Fibroblast of upper back skin (primary cell): ENCODE results near the gene LRCH1.
"Not testable (repeated sequence)": the region's sequence is repeated elsewhere in the genome, so short reads cannot be mapped to it uniquely, and the experiment has no call there.

Source experiments
- DNase-seq: peaks from one replicate; pipeline ENCODE4 v3.0.0-alpha.2; 2013

Gene LRCH1

GRCh38 chr13:46721054-46721453, 168.1 kb downstream of the LRCH1 start:
- DNase-seq = peak; percentile 58

DNA sequence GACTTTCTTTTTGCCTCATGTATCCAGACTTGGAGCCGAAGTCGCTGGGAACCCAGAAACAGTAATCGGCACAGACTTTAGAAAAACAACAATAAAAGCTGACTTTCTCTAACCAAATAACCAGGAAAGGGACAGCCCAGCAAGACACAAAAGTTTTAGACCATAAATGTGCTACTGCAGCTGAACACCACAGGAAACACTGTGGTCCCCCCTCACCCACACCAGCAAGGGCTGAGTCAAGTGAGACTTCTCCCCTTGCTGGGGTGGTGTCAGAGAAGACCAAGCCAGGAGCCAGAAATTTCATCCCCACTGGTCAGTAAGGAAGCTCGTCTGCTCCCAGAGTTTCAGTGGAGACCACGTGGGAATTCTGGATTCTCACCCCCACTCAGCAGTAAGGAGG, 173.4 kb downstream of the LRCH1 start:
- no peak for DNase-seq

DNA sequence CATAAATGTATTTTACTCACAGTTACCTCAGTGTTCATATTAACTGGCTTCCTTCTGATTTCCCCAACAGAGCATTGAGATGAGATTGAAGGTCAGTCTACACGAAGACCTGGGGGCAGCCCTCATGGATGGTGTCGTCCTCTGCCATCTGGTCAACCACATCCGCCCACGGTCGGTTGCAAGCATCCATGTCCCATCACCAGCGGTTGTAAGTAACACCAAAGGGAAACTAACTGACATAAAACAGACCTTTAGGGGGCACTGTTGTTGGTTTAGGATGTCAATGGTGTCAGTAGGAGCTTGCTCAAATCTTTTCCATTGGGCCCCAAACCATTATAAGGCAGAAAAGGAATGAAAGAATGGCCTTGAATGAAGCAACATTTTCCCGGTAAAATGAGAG, 175.8 kb downstream of the LRCH1 start:
- DNase-seq = no peak

DNA sequence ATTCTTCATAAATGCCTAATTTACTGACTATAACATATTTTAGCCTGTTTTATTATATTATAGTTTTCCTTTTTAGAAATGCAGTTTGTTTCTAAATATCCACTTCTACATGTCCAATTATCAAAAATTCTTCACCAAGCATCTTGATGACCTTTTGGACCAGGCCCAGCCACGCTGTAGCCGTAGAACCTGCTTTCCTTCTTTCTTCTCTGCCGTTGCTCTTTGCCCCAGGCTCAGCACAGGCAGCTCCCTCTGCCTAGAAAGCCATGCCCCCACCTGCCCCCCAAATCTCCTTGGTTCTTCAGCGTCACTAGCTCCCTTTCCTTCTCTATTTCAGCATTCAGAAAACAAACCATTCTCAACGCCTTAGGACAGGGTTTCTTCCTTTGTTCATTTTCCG, 178.6 kb downstream of the LRCH1 start:
- DNase-seq = no peak

GRCh38 chr13:46735425-46735824, 182.5 kb downstream of the LRCH1 start:
- DNase-seq = no peak

GRCh38 chr13:46736541-46737310, 183.8 kb downstream of the LRCH1 start:
- DNase-seq = no peak

DNA sequence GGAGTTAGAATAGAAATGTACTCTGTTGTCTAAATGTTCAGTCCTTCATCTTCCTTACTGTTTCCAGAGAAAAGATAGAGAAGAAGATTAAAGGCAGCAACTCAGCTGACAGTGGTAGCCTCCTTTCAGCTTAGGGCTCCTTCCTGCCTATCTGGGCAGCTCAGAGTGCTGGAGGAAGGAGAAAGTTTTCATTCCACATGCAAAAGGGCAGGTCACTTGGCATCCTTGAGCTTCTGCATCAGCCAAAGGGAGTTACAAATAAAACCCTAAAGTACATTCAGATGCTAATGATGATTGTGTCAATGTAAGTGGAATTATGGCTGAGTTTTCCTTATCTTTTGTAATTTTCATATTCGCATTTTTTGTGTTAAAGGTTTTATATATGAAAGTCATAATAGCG, 185.1 kb downstream of the LRCH1 start:
- DNase-seq = no peak

GRCh38 chr13:46738766-46739165, 185.8 kb downstream of the LRCH1 start:
- DNase-seq = no peak

GRCh38 chr13:46739447-46740098, 186.6 kb downstream of the LRCH1 start:
- DNase-seq = no peak

- peak; percentile 62 for DNase-seq
These were observed 190.2 kb downstream of the LRCH1 start for GRCh38 chr13:46743191-46743590.

- no peak for DNase-seq
These were observed 192.1 kb downstream of the LRCH1 start for GRCh38 chr13:46745062-46745461.

- DNase-seq = no peak
These were observed 192.7 kb downstream of the LRCH1 start for GRCh38 chr13:46745706-46746105.

DNA sequence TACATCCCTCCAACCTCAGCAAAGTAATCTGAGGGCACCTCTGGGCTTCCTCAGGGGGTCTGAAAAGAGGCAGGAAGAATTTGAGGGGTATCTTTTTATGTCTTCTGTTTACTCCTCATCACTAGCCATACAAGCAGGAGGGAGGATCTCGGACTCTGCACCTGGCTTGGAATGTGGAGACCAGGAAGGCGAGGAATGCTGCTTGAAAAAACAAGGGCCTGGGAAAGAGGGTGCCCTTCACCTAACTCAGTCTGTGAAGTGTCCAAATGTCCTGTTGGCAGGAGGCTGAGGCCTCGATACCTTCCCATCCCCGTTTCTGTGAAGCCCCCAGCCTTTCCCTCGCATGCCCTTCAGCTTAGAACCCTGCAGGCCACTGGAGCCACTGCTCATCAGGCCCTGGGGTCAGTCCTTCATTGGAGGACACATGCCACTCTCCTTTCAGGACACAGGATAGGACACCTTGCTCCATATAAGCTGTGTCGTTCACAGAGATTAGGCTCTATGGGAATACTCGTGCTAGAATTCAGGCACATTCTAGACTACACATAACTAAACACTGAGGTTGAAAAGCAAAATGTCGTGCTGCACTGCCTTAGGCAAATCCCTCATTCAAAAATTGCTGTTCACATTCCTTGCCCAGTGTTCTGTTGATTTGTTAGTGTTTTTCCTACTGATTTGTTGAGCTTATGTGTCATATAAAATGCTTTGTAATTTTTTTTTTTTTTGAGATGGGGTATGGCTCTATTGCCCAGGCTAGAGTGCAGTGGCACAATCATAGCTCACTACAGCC, 194.3 kb downstream of the LRCH1 start:
- DNase-seq = no peak

- DNase-seq = no peak
These were observed 195.3 kb downstream of the LRCH1 start for GRCh38 chr13:46748300-46748699.

GRCh38 chr13:46749951-46750350, 197.0 kb downstream of the LRCH1 start:
- peak; percentile 33 for DNase-seq

DNA sequence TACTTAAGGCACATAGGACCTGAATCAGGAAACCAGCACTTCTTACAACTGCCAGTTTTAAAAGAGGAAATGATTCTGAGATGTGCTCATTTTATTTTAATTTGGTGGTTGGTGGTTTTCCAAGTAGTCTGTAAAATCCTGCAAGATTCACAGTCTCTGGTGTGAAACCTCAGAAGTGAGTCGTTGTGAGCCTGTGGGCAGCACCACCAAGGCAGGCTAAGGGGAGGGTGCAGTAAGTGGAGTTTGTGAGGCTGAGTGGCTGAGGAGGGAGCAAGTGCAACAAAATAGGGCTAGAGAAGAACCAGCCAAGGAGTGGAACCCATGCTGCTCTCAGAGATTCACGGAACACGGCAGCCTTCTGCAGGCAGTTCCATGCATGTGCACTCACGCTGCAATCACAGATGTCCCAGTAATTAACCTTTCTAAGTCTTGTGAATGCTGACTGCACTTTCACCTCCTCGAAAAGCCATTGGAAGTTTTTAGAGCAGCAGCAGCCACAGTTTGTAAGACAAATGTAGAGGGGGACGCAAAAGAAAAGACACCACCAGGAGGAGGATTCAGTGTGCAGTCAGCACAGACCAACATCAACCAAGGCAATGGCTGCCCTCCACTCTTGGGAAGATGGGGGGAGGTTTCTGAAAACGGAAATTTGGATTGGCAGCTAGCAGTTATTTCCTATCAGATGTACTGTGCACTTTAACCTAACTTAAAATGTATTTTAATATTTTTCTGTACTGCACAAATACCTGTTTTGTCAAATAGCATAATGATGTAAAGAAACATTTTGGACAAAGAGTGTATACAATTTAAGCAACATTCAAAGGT, 199.1 kb downstream of the LRCH1 start:
- peak; percentile 66 for DNase-seq

- no peak for DNase-seq
These were observed 200.2 kb downstream of the LRCH1 start for GRCh38 chr13:46753137-46753536.

GRCh38 chr13:46753917-46754316, 200.9 kb downstream of the LRCH1 start:
- DNase-seq = no peak

DNA sequence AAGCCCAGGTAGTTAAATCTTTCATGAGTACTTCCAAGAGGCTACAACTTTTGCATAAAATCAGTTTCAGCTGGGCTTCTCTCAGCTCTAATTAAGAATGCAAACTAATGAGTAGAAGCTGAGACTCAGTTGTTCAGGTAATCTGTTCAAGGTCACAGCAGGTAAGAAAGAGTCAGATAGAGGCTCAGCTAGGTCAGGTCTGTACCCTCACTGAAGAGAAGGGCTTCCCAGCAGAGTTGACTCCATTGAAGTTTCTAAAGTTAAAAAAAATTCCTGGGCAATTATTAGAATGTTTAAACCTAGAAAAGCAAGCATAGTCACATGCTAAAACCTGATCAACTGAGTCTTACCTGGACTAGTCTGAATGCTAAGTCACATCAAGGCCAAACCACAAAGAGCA, 201.8 kb downstream of the LRCH1 start:
- DNase-seq = no peak

- DNase-seq = not testable (repeated sequence)
These were observed 202.5 kb downstream of the LRCH1 start for GRCh38 chr13:46755508-46755907.

DNA sequence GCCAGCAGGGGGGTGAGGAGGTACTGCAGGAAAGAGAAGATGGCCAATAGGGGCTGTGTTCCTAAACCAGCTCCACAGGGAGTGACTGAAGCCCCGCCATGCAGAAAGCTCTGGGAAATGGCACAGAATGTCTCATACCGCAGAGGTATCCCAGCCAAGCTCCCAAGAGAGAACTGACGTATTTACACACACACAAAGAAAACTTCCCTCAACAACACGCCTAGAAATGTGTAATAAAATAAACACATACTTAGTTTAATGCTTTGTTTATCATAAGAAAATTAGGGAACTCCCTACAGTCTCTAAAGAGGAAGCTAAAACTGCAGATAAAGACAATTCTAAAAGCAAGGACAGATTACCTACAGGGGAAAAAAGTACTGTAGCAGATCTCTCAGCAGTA, 204.0 kb downstream of the LRCH1 start:
- no peak for DNase-seq

GRCh38 chr13:46757640-46758039, 204.7 kb downstream of the LRCH1 start:
- DNase-seq = no peak

- no peak for DNase-seq
These were observed 206.9 kb downstream of the LRCH1 start for GRCh38 chr13:46759846-46760245.
